Measurements from ENCODE around the gene PNPLA2.

DNA sequence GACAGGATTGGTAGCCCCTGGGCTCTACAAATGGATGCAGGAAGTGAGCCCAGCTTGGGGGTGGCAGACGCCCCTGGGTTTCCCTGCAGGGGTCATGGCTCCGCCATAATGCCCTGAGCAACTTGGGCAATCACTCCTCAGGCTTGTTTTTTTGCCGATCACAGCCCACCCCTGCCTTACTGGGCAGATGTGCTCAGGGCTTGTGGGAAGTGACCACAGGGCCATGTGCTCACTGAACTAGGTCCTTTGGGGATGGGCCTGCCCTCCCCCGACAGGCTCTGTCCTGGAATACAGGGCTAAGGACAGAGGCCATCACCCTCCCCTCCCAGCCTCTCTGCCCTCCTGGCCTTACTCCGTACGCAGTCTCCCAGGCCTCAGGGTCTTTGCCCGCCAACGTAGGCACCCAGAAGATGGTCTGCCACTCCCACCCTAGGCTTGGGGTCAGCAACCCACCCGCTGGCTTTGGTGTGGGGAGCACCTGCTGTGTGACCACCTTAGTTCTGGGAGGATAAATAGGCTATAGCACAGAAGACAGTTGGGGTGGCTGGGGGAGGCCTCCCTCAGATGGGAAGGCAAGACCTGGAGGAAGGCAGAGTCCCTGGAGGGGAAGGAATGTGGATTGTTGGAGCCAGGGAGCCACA is 5.1 kb upstream of the PNPLA2 start:
- TF ChIP-seq, protein P1, sequence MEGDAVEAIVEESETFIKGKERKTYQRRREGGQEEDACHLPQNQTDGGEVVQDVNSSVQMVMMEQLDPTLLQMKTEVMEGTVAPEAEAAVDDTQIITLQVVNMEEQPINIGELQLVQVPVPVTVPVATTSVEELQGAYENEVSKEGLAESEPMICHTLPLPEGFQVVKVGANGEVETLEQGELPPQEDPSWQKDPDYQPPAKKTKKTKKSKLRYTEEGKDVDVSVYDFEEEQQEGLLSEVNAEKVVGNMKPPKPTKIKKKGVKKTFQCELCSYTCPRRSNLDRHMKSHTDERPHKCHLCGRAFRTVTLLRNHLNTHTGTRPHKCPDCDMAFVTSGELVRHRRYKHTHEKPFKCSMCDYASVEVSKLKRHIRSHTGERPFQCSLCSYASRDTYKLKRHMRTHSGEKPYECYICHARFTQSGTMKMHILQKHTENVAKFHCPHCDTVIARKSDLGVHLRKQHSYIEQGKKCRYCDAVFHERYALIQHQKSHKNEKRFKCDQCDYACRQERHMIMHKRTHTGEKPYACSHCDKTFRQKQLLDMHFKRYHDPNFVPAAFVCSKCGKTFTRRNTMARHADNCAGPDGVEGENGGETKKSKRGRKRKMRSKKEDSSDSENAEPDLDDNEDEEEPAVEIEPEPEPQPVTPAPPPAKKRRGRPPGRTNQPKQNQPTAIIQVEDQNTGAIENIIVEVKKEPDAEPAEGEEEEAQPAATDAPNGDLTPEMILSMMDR (conservative IDR thresholded peaks at IDR 0.05; ENCODE audit: low read length): no peak
- TF ChIP-seq EZH2phosphoT487 (IDR thresholded peaks at IDR 0.05; ENCODE audit: borderline replicate concordance, low read depth, low read length): no peak
